Hindlimb muscle (tissue), 1 donor: ENCODE data around the gene PPP2R3C. TPM values are rescaled to one million over a fixed set of nuclear protein-coding genes. Genes with fewer than 3 reads are reported as not detected.
"Not testable (repeated sequence)": the region's sequence is repeated elsewhere in the genome, so short reads cannot be mapped to it uniquely, and the experiment has no call there.

Experiments used
- DNase-seq: peaks from one replicate; pipeline ENCODE4 v3.0.0-alpha.2; 2013
- polyA plus RNA-seq: library from polyadenylated mRNA; unstranded; fragments of 120-200 nt; gene quantifications from one replicate; pipeline ENCODE4 v1.2.1, GENCODE V29; 2013; ENCODE audit not compliant: insufficient read length

Gene PPP2R3C
- polyA plus RNA-seq, 1 donor, result 42.7 TPM

DNA sequence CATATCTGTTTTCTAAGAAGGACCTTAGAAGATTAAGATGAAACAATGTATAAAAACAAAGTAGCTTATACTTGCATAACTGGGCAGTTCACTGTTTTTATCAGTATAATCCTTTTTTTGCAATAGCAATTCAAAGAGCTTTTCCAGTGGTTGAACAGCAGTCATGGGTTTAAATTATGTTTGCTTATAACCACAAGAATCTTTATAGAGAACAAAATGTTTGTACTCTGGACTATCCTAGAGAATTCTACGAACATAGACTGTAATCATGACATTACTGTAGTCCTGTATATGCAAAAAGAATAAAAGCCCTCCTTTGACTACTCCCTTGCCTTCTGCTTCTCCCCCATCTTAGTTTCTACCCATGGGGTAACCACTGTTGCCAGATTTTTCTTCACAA, 70.0 kb downstream of the PPP2R3C start:
- no peak for DNase-seq

DNA sequence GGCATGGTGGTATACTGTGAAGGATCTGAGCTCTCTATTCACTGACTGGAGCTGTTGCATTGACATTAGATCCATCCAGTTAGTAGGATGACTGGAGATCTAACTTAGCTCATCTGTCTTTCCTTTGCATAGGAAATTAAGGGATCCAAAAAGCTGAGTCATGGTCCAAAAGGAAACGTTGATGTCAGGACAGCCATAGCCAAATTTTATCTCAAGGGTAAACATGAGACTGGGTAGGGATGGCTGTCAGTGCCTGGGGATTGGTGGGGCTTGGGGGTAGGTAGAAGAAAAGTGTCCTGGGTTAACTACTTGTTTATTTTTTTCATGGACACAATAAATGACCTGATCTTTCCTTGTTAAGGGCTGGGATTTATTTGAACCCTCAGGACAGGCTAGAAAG, 71.1 kb downstream of the PPP2R3C start:
- DNase-seq, result no peak

DNA sequence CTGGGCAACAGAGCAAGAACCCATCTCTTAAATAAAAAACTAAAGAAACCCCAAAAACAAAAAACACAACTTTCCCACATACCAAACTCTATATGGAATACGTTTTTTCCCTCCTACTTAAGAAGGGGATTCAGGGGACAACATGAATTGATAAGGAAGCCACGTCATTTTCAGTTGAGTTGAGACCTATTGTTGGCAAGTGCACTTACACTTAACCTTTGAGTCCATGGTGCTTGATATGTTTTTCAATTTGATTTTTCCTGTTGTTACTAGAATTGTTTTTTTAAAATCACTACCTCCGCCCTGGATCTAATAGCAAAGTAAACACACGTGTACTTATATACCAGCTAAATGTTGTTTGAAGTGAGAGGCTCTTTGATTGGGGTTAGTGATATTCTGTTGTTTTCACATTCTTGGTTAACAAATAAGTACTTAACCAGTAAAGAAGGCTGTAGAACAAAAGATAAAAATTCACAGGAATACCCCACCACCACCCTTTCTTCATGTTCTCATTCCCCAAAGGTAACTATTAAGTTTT, 73.7 kb downstream of the PPP2R3C start:
- no peak for DNase-seq

DNA sequence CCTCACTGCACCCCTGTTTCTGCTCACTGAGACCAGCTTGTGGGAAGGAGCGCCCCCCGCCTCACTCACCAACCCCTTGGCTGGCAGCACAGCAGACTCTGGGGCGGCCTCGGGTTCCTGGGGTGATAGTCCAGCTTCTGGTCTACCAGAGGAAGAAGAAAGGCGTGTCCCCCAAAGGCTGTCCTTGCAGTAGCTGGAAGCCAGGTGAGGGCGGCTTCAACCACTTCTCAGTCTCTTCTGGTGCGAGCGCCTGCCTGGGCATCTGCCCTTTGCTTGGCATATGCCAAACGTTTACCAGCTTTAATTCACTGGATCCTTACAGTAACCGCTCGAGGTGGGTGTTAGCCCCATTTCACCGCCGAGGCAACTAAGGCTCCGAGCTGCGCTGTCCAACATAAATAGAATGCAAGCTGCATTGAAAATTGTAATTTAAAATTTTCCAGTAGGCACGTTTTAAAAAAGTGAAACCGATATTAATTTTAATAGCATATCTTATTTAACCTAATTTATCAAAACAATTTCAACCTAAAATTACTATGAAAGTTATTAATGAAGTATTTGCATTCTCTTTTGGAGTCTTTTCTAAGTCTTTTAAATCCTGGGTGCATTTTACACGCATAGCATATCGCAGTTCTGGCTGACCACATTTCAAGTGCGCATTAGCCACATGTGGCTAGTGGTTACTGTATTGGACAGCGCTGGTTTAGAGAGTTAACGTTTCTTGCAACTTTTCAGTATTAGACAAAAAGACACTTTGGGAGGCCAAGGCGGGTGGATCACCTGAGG, 74.8 kb downstream of the PPP2R3C start:
- DNase-seq, result no peak

DNA sequence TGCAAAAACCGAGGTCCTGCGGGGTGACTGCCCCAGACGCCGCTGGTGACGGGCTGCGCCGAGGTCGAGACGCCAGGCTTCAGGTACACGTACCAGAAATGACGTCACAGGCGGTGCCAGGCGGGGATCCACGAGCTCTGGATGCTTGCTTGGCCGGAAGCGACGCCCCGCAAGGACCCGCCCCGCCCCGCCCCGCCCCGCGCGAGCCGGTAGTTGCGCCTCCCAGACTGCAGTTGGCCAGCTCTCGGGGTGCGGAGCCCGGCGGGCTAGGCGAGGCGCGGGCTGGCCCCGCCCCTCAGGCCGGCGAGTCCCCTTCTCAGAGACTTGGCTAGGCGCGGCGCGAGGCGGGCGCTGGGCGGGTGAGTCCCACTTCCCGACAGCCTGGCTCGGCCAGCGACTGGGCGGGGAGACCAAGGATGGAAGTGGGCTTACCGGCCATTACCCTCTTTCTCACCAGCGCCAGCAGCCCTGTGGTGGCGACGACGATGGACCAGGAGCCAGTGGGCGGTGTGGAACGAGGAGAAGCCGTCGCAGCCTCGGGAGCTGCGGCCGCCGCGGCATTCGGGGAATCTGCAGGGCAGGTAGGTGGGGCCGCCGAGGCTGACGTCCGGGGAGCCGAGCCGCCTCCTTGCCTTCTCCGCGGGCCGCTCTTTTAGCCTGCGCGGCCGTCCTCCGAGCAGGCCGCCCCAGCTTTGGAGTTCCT, 75.6 kb downstream of the PPP2R3C start, which contains the start of gene FAM177A1:
Gene FAM177A1, plus strand, starts transcription at position 225 of the 703 bp plus-strand sequence. Its CDS starts 192 bp downstream, at position 417.
- peak; percentile 91 for DNase-seq

DNA sequence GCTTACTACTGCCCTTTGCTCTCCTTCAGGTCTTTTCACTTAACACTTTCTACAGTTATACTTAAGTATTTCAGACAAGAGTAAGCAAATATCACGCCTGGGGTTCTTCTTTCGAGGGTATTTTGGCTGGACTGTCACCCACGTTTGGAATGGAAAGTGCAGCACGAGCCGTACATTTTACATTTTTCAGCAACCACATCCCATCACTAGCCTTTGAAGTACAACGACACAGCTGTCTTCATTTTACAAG, 76.1 kb downstream of the PPP2R3C start:
- peak; percentile 47 for DNase-seq

DNA sequence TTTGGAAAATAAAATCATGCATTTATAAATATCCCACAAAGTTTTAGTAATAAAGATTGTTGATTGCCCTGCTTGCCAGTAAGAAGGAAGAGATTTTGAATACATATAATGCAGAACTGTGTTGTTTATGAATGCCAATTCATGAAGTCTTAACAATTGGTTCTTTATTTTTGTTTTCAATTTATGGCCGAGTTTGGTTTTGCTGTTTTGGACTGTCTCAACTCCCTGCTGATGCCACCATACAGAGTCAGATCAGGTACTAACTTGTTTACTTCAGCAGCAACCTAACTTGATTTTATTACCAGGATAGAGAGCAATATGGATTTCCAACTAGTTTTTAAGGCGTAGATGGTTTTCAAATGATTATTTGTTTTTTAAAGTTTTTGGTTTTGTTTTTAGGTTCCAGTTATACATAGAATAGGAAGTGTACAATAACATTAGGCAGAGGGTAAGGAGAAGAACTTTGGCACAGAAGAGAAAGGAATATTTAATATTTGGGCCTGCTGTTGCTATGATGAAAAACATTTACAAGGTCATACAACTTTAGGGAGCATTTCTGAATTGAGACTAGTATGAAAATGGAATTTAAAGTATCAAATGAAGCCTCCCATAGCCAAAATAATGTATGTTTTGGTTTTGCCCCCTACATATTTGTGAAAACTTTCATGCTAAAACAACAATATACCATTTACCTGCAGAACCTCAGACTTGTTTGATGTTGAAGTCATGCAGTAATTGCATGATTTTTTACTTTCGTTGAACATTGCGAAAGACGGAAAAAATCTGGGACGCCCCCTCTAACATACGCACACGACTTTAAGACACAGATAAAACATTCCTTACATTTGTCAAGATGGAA, 76.6 kb downstream of the PPP2R3C start:
- no peak for DNase-seq

DNA sequence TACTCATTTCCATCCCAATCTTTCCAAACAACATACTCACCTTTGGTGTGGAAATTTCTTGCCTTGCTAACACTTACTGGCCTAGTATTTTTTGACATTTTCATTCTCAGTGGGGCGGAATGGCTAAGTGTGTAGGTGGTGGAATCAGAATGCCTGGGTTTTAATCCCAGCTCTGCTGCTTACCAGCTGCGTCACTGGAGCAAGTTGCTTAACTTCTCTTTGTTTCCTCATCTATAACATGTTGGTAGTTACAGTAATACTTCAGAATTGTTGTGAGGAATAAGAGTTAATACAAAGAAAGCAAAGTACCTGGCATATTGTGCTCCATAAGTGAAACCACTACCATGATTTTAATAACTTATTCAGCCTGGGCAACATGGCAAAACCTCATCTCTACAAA, 78.7 kb downstream of the PPP2R3C start:
- DNase-seq, result no peak

DNA sequence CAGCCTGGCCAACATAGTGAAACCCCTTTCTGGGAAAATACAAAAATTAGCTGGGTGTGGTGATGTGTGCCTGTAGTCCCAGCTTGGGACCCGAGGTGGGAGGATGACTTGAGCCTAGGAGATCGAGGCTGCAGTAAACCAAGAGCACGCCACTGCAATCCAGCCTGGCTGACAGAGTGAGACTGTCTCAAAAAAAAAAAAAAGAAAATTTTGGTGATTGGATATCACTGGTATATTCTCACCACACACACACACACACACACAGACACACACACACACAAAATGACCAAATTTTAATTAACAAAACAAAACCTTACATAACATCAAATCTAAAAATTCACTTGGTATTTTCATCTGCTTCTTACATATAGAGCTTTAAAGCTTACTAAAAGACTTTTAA, 79.2 kb downstream of the PPP2R3C start:
- no peak for DNase-seq

DNA sequence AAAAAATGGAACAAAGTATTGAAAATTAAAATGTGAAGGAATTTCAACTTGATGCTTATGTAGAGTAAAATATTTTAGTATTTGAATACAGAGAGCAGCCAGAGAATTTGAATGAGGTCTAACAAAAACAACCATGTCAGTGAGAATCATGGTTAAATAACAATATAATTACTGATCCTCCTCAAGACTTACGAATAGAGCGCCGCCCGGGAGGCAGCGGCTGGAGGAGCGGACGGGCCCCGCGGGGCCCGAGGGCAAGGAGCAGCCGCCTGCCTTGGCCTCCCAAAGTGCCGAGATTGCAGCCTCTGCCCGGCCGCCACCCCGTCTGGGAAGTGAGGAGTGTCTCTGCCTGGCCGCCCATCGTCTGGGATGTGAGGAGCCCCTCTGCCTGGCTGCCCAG, 83.5 kb downstream of the PPP2R3C start:
- not testable (repeated sequence) for DNase-seq

Other genes with a start within 250 kb of the PPP2R3C start
- gene BAZ1A, start 246.6 kb downstream of the PPP2R3C start, polyA plus RNA-seq, result 20.3 TPM
- 42.2 TPM for gene SRP54, start 139.0 kb downstream of the PPP2R3C start, polyA plus RNA-seq
- 33.6 TPM for gene FAM177A1, start 75.7 kb downstream of the PPP2R3C start, polyA plus RNA-seq
- 17.1 TPM for gene PRORP, start 562 bp upstream of the PPP2R3C start, polyA plus RNA-seq
- gene PSMA6, start 170.4 kb upstream of the PPP2R3C start, polyA plus RNA-seq, result 188 TPM